NB4 (cell line): ENCODE results near the gene ANKRD34A.

Experiments used
- DNase-seq: peaks from one replicate; pipeline ENCODE4 v3.0.0; 2010; ENCODE audit warnings: low read depth
- H3K4me3 ChIP-seq: one replicate; pipeline ENCODE4 v1.5.1; 2011; ENCODE audit warnings: mild to moderate bottlenecking, low read depth, low read length, moderate library complexity
- CTCF ChIP-seq: IDR thresholded peaks from one replicate; pipeline ENCODE4 v1.5.1; 2012; ENCODE audit warnings: low read depth, low read length
- MAX ChIP-seq: IDR thresholded peaks from 2 replicates; pipeline ENCODE4 v1.6.1; 2011; ENCODE audit warnings: low read depth, low read length
- MYC ChIP-seq: IDR thresholded peaks from 2 replicates; pipeline ENCODE4 v1.6.1; 2011; ENCODE audit warnings: low read depth, low read length
- POLR2A ChIP-seq: IDR thresholded peaks from 2 replicates; pipeline ENCODE4 v1.6.1; 2011; ENCODE audit warnings: mild to moderate bottlenecking; ENCODE audit not compliant: insufficient read length; ENCODE audit errors: extremely low read depth

Gene ANKRD34A

GRCh38 chr1:145918992-145919939 lies 45.1 kb downstream of the ANKRD34A start:
- DNase-seq = peak; percentile 61
- TF ChIP-seq MAX (no peak), POLR2A (peak; percentile 7)
- H3K4me3 ChIP-seq = peak overlapping the region; percentile 92

GRCh38 chr1:145918144-145918991 lies 46.0 kb downstream of the ANKRD34A start, which contains the start of gene PEX11B:
Gene PEX11B, minus strand, starts transcription at chr1:145918717. Its CDS starts 29 bp downstream, at chr1:145918688.
- TF ChIP-seq CTCF (no peak), MYC (peak; percentile 89), POLR2A (peak; percentile 68)
- DNase-seq = peak; percentile 95
- H3K4me3 ChIP-seq = peak within 1 kb of the TSS; percentile 92

GRCh38 chr1:145917595-145917994 lies 46.8 kb downstream of the ANKRD34A start:
- TF ChIP-seq CTCF (no peak), POLR2A (no peak), MAX (no peak), MYC (no peak)
- DNase-seq = no peak
- peak overlapping the region; percentile 92 for H3K4me3 ChIP-seq

GRCh38 chr1:145916745-145917144 lies 47.6 kb downstream of the ANKRD34A start:
- DNase-seq = no peak
- H3K4me3 ChIP-seq = no peak overlapping the region
- TF ChIP-seq CTCF (no peak), MYC (no peak), MAX (no peak), POLR2A (no peak)

GRCh38 chr1:145912128-145912641 lies 52.2 kb downstream of the ANKRD34A start:
- no peak for TF ChIP-seq POLR2A
- TF ChIP-seq MYC = no peak
- TF ChIP-seq MAX = no peak
- TF ChIP-seq CTCF = no peak
- DNase-seq = peak; percentile 25
- no peak overlapping the region for H3K4me3 ChIP-seq
